ENCODE results near the gene H19. TPM values are rescaled to one million over a fixed set of nuclear protein-coding genes. Genes with fewer than 3 reads are reported as not detected.

The H19 gene
- total and polyA plus RNA-seq, 9 donors, result 113 to 2,888 (median 601) TPM

DNA sequence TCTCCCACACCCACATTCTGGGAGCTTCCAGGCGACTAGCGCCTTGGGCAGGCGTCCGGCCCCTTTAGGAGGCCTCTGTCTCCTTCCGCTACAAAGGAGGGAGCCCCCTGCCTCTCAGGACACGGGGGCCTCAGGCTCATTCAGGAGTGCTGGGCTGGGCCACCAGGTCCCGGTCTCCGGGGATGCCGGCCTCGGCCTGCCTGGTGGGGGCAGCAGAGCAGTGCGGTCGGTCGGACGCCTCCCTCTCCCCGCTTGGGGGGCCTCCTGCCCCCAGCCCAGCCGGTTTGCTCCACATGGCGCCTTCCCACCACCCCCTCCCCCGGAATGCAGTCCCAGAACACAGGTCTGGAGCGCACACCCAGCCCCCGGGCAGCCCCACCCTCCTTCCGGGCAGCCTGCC is 28.6 kb downstream of the H19 start:
- DNase-seq, result no peak
- H3K27me3 ChIP-seq, result no peaks in the 10 kb centered on the region
- WGBS, 3 donors, result no CpG with 5 or more reads among the region's 21 CpGs
- H3K4me3 ChIP-seq, result no peak overlapping the region
- no peaks in the 10 kb centered on the region for H3K4me1 ChIP-seq (ENCODE audit: insufficient read depth)
- H3K36me3 ChIP-seq, result no peaks in the 10 kb centered on the region
- H3K9me3 ChIP-seq, result no peaks in the 10 kb centered on the region
- intact Hi-C loops (cut with DNase I), result no loop called here
- TF ChIP-seq POLR2A (IDR thresholded peaks at IDR 0.05), result no peak
- TF ChIP-seq, protein P1, sequence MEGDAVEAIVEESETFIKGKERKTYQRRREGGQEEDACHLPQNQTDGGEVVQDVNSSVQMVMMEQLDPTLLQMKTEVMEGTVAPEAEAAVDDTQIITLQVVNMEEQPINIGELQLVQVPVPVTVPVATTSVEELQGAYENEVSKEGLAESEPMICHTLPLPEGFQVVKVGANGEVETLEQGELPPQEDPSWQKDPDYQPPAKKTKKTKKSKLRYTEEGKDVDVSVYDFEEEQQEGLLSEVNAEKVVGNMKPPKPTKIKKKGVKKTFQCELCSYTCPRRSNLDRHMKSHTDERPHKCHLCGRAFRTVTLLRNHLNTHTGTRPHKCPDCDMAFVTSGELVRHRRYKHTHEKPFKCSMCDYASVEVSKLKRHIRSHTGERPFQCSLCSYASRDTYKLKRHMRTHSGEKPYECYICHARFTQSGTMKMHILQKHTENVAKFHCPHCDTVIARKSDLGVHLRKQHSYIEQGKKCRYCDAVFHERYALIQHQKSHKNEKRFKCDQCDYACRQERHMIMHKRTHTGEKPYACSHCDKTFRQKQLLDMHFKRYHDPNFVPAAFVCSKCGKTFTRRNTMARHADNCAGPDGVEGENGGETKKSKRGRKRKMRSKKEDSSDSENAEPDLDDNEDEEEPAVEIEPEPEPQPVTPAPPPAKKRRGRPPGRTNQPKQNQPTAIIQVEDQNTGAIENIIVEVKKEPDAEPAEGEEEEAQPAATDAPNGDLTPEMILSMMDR (IDR thresholded peaks at IDR 0.05), result no peak
- TF ChIP-seq EP300 (IDR thresholded peaks at IDR 0.05), result no peak
- H3K27ac ChIP-seq, result no peak overlapping the region

DNA sequence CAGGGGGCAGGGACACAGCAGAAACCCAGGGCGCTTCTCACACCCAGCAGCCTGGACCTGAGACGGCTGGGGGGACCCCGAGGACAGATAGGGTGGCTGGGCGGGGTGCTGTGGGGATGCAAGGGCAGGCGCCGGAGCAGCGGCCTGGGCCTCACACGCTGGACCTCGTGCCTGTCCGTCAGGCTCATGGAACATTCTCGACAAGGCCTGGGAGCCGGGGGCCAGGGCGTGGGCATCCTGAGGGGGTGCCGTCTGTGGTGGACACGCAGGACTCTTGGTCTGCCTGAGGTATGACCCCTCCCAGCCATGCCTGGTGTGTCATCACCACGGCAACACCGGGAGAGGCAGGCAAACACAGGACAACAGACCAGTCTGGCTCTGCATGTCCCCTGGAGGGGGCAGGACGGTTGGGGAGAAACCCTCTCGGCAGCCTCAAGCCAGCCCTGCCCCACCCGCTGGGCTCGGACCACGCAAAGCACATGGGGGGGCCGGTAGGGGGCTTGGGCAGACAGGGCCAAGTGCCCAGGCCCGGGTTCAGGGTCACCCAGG is 29.1 kb downstream of the H19 start:
- H3K36me3 ChIP-seq, result no peaks in the 10 kb centered on the region
- TF ChIP-seq, protein P1 (IDR thresholded peaks at IDR 0.05), result no peak
- TF ChIP-seq POLR2A (IDR thresholded peaks at IDR 0.05), result no peak
- no peak for TF ChIP-seq EP300 (IDR thresholded peaks at IDR 0.05)
- no peaks in the 10 kb centered on the region for H3K27me3 ChIP-seq
- 91% methylated on average over 4 of the region's 24 CpGs; no CpG with 5 or more reads in 2 of the 3 donors for WGBS, 3 donors
- H3K4me1 ChIP-seq (ENCODE audit: insufficient read depth), result no peaks in the 10 kb centered on the region
- DNase-seq, result peak in 4 of 5 donors; percentile 19 to 41 (median 30)
- no peak overlapping the region for H3K27ac ChIP-seq
- H3K9me3 ChIP-seq, result no peaks in the 10 kb centered on the region
- H3K4me3 ChIP-seq, result no peak overlapping the region
- intact Hi-C loops (cut with DNase I), result no loop called here

DNA sequence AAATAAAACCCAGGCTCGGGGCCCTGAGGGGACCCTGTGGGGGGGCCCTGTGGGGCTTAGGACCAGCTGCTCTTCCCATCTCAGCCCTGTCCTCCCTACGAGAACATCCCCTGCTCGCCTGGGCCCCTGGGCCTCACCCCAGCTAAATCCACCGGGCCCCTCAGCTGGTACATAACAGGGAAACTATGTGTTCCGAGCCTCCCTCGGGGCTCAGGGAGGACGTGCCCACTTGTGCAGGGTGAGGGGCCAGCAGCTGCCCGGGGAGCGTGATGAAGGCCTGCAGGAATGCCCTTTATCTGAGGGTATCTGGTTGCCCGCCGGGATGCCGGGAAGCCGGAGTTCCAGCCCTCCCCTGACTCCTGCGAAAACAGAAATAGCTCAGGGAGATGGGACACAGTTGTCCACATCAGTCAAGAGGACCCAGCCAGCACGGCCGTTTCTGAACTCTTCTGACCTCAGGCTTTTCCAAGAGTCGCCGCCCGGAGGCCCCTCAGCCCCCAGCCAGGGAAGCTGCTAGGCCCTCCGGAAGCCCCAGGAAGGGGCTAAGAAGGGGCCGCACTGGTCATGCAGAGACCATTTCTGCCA is 29.9 kb downstream of the H19 start:
- peak in 3 of 5 donors; percentile 4 to 24 (median 9) for DNase-seq
- intact Hi-C loops (cut with DNase I), result no loop called here
- Histone ChIP-seq H3K4me3 (no peak overlapping the region), H3K27ac (no peak overlapping the region), H3K9me3 (no peaks in the 10 kb centered on the region), H3K27me3 (no peaks in the 10 kb centered on the region), H3K36me3 (no peaks in the 10 kb centered on the region), H3K4me1 (ENCODE audit: insufficient read depth) (no peaks in the 10 kb centered on the region)
- TF ChIP-seq EP300 (IDR thresholded peaks at IDR 0.05) (no peak), POLR2A (IDR thresholded peaks at IDR 0.05) (no peak)
- TF ChIP-seq, protein P1 (IDR thresholded peaks at IDR 0.05), result no peak
- 36% methylated on average over 3 of the region's 21 CpGs; no CpG with 5 or more reads in 2 of the 3 donors for WGBS, 3 donors

- Histone ChIP-seq H3K27me3 (no peaks in the 10 kb centered on the region), H3K9me3 (no peaks in the 10 kb centered on the region), H3K36me3 (no peaks in the 10 kb centered on the region), H3K27ac (no peak overlapping the region), H3K4me3 (no peak overlapping the region), H3K4me1 (ENCODE audit: insufficient read depth) (no peaks in the 10 kb centered on the region)
- peak in 4 of 5 donors; percentile 12 to 36 (median 18) for DNase-seq
- TF ChIP-seq, protein P1 (IDR thresholded peaks at IDR 0.05), result no peak
- no peak for TF ChIP-seq EP300 (IDR thresholded peaks at IDR 0.05)
- no peak for TF ChIP-seq POLR2A (IDR thresholded peaks at IDR 0.05)
- intact Hi-C loops (cut with DNase I), result no loop called here
- WGBS, 3 donors, result 87% methylated on average over 8 of the region's 18 CpGs; no CpG with 5 or more reads in 2 of the 3 donors
Measured at GRCh38 chr11:1966531-1966930, 31.1 kb downstream of the H19 start.

All from ovary (tissue), 9 donors.